ENCODE measurements around the gene SLC66A2.

- no peak for TF ChIP-seq EZH2 (IDR thresholded peaks at IDR 0.05; ENCODE audit: insufficient read depth, poor library complexity, severe bottlenecking)
- no peak for TF ChIP-seq EZH2phosphoT487 (IDR thresholded peaks at IDR 0.05; ENCODE audit: insufficient read depth, low read depth)
These were observed 74.0 kb downstream of the SLC66A2 start for GRCh38 chr18:79877163-79878091.

Data from GM23248 (cell line).